ENCODE data around the gene OBSCN. TPM values are rescaled to one million over a fixed set of nuclear protein-coding genes. Genes with fewer than 3 reads are reported as not detected.

OBSCN gene
- total RNA-seq, 1 donor from 2014 or later = 3.4 TPM

DNA sequence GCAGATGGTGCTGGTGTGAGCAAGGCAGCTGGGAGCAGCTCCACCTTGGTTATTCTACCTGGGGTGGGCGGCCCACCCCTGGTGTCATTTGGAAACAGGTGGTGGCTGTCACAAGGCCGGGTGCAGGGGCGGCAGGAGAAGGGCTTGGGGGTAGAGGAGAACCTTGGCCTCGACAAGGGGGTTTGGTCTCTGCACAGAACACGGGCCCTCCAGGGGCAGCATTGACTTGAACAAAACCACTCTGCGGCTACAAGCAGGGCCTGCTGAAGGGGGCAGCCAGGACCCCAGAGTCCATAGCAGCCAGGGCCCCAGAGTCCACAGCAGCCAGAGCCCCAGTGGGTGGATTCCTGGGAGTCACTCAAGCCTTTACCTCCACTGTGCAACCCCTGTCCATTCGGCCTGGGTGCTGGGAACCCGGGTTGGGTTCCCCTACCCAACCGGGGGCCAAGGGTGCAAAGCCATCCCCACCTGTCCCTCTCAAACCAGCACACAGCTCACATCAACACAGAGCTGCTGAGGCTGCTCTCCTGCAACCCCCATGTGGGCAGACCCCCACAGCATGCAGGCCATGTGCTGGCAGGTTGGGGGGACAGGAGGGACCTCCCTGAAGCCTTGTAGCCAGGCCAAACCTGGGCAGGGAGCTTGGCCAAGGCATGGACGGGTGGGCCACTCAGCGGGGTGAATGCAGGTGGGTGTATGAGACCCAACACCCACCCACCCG is 191.1 kb downstream of the OBSCN start:
- no peak for DNase-seq (ENCODE audit: low read depth, low spot score)

DNA sequence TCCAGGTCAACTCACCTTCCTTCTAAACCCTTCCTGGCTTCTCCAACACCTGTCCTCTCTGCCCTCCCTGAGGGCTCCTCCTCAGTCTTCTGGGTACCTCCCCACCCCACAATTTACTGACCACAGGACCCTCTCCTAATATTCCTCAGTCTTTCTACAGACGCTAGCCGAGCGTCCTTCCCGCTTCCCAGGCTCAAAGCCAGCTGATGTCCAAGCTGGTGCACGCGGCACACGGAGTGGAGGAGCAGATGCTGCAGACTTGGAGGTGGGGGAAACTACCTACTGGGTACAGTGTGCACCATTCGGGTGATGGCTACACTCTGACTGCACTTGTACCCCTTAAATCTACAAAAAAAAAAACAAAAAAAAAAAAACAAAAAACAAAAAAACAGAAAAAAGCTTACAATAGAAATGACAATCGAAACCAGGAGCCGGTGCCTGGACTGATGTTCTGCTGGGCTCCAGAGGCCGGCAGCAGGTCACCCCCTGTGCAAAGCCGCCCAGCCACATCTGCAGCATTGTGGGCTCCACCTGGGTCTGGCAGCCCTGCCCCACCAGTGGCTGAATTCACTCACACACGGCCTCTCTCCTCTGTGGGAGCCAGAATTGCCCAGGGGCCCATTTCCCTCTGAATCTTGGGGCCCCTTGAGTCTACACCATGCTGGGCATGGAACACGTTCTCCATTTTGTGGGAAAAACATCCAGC is 191.8 kb downstream of the OBSCN start:
- no peak for DNase-seq (ENCODE audit: low read depth, low spot score)

DNA sequence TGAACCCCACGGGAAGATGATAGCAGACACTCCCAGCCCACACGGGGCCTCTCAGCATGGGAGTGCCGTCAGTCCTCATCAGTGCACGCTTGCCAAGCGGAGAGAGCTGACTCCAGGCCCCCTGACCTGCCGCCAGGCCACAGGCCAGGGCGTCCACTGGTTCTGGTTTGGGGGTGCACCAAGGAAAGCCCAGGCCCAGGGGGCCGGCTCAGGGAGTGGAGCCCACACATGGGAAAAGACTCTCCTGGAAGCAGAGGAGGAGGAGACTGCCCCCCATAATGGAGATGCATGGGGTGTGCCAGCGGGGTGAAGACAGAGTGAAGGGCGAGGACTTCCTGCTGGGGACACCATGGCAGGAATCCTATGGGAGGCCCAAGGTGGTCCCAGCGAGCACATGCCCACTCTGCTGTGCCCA is 192.4 kb downstream of the OBSCN start:
- no peak for DNase-seq (ENCODE audit: low read depth, low spot score)

DNA sequence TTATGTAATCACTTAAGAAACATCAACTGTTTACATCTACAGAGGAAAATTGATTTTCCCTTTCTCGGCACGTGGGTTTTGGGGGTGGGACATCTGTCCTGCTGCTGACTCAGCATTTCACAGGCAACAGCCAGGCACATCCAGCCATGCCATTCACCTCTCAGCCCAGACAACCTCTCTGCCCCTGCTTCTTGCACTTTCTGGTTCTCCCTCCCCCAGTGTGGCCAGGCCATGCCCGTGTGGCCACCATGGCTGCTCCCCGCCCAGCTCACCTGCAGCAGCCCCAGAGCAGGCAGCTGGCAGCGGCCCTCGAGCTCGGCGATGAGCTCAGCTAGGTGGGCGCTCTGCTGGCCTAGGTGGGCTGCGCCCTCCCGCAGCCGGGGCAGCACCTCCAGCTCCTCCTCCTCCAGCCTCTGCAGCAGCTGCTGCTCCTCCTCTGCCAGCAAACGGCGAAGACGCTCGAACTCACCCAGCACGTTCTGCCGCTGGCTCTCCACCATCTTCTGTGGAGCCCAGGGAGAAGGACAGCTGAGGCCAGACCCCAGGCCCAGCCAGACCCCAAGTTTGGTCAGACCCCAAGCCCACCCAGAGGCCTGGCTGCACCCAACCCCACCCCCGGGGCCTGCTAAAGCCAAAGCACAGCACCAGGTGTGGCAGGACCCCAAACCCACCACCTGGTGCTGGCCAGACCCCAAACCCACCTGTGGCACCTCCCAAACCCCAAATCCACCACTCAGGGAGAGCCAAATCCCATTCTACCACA is 193.0 kb downstream of the OBSCN start:
- DNase-seq (ENCODE audit: low read depth, low spot score) = no peak

DNA sequence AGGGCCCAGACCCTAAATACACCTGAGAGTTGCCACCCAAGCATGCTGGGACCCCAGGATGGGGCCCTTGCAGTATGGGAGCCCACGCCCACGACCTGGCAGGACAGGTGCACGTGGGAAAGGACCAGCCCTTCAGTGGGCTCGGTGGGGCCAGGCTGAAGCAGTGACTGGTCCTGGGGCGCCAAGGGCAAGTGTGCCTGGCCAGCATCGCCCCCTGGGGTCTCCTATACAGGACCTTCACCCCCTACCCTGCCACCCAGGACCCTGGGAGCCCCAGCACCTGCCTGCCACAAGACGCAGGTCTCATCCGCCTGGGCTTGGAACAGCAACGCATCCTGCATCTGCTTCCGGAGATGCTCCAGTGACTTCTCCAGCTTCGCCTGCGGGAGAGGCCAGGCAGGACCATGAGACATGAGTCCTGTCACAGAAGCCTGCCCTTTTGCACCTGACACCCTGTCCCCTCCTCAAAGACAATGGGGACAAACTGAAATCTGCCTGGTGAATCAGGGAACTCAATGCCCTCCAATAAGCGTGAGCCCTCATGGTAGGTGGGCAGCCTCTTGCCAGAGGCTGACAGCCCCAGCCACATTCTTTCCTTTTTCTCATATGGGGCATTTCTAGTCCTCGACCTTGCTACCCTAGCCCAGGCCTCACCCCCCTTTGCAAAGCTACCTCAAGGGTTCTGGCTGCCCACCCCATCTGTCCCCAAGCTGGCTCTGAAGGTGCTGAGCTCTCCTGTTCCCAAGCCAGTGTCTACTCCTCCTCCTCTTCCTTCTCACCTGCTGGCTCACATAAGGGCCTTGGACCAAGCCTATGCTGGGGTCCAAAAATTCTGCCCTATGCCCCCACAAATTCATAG is 194.2 kb downstream of the OBSCN start:
- no peak for DNase-seq (ENCODE audit: low read depth, low spot score)

DNA sequence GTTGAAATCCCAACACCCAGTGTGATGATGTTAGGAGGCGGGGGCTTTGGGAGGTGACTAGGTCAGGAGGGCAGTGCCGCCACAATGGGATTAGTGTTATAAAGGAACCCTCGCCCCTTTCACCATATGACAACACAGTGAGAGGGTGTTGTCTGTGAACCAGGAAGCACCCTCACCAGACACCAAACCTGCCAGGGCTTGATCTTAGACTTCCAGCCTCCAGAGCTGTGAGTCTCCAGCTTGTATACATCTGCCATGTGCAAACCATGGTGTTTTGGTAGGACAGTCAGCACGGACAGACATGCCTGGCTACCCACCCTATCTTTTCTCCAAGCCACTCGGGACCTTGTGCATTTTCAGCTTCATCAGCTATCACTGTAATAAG is 194.8 kb downstream of the OBSCN start:
- DNase-seq (ENCODE audit: low read depth, low spot score) = no peak

DNA sequence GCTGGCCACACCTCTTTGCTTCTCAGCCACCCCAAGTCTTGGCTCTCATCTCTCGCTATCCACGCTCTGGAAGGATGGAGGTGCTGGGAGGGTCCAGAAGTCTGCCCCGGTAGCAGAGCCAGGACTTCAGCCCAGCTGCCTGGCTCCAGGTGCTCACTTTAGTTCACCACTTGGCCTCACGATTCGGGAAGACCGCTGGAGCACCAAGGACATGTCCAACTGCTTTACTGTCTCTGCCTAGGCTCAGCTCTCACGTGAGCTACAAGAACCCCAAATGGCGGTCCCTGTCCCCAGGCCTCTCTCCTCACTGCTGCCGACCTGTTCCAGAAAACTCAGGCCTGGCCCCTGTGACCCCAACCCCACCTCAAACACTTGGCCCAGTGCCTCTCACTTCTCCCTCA is 195.4 kb downstream of the OBSCN start:
- DNase-seq (ENCODE audit: low read depth, low spot score) = no peak

DNA sequence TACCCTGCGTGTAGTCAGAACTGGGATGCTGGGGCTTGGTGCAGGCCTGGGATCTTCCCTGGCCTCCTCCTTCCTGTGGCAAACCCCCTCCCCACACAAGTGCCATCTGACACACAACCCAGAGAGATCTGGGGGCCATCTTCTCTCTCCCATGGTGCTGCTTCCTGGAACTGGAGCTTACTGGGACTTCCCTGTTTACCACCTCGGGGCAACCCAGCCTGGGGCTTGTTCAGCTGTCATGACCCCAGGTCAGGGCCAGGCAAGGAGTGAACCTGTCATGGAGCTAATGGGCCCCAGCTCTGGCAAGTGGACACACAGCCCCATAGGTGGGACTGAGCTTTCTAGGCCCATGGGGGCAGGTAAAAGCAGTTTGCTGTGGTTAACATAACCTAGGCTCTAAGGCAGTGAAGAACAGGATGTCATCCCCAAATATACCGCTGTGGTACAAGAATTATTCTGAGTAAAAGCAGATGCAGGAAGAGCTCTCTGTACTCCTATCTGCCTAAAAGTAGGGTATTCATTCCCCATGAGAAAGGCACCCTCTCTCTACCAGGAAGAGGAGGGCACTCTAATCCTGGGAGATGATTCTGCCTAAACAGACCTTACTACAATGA is 196.4 kb downstream of the OBSCN start:
- no peak for DNase-seq (ENCODE audit: low read depth, low spot score)

DNA sequence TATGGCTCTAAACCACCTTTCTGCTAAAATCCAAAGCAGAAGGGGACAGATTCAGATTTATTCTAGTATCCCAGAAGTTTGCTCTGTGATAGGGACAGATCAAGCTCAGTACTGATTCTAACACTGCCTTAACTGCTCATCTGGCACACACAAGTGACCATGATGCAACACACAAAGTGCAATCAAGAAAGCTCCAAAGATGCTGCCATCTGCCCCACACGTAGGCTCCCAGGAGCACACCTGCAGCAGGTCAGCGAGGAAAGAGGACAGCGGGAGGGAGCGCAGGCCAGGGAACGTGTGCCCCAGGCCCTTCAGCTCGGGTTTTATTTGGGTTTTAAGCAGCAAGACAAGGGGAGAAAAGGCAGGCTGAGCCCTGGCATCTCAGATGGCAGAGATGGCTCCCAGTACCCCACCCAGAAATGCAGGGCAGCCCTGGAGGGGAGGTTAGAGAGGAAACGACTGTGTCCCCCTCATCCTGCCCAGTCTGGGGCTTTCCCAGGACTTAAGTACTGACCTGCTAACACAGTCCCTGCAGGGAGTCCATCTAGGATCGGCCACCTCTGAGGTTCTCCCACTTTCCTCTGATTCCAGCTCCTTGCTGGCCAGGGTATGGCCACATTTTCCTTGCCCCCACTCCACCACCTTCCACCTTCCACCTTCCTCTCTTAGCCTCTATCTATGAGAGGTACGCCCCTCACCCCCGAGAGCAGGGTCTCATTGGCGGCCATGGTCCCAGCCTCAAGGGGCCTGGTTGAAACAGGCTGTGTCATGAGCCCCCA is 197.5 kb downstream of the OBSCN start:
- DNase-seq (ENCODE audit: low read depth, low spot score) = no peak

DNA sequence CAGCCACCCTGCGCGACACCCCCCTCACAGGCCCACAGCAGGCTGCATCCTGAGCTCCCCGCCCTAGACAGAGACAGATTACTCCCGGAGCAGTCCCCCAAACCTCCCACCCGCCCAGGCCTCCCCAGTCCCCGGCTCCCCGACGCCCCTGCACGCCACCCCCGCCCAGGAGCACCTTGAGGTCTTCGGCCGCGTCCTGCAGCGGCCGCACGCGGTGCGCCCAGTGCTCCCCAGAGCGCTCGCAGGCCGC is 198.1 kb downstream of the OBSCN start:
- DNase-seq (ENCODE audit: low read depth, low spot score) = no peak

DNA sequence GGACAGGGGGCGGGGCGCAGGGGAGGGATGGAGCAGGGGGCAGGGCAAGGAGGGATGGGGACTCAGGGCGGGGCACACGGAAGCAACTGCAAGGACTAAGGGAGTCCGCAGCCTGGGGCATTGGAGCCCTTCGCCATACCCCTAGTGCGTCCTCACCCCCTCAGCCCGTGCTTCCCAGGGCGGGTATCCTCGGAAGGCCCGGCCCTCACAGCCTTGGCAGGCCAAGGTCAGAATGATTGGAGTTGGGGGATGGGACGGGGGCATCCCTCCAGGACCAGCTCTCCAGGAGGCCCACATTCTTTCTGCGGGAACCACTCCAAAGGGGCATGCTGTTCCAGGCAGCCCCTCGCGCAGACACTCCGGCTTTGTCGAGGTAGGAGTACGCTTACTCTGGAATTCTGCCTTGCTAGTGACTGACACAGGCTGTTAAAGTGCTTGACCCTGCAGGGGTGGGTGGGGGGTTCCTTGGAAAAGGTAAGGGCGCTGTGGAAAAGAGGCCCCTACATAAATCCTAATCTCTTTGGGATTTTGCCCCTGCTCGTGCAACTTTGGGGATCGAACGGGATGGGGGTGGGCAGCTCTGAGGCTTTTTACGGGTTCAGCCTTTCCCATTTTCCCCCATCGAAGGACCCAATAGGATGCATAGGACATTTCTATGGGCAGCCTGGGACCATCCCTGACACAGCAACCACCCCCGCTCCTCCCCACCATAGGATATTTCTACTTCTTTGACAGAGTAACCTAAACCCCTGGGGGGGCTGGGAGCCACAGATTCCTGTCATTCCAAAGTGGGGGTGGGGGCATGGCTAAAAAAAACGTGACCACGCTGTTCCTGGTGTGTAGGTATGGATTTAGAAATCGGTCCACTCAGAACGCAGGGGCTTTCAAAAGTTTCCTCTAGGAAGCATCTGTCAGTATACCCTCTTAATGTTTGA is 199.5 kb downstream of the OBSCN start:
- no peak for DNase-seq (ENCODE audit: low read depth, low spot score)

DNA sequence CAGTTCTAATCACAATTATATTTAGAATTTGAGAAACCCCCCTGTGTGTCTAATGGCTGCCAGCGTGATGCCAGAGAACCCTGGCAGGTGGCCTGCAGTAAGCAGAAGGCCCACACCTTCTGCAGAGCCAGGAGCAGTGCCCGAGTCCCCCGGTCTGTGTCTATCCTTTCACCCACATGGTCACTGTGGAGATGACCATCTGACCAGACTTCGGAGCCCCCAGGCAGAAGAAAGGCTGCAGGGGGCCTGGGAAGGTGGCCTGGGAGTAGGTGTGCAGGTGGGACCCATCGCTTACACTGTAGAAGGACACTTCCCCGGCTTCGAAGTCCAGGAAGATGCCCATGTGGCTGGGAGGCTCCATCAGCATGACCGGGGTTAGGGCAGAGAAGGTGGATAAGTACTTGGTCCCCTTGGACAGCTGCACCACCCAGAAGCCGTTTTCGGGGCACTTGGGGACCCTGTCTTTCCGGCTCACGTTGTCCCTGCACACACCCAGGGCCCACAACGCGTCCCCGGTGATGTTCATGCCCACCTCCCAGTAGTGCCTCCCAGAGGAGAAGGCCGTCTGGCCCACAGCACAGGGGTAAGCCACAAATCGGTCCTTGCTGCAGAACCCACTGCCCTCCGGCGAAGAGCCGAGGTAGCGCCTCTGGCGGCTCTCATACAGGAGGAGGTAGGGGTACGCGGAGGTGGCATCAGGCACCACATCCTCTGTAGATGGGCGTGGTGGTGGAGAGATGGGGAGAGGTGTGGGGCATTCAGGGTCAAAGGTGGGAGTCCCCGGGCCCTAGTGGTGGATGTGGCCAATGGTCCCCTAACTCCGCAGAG is 200.4 kb downstream of the OBSCN start:
- DNase-seq (ENCODE audit: low read depth, low spot score) = no peak

DNA sequence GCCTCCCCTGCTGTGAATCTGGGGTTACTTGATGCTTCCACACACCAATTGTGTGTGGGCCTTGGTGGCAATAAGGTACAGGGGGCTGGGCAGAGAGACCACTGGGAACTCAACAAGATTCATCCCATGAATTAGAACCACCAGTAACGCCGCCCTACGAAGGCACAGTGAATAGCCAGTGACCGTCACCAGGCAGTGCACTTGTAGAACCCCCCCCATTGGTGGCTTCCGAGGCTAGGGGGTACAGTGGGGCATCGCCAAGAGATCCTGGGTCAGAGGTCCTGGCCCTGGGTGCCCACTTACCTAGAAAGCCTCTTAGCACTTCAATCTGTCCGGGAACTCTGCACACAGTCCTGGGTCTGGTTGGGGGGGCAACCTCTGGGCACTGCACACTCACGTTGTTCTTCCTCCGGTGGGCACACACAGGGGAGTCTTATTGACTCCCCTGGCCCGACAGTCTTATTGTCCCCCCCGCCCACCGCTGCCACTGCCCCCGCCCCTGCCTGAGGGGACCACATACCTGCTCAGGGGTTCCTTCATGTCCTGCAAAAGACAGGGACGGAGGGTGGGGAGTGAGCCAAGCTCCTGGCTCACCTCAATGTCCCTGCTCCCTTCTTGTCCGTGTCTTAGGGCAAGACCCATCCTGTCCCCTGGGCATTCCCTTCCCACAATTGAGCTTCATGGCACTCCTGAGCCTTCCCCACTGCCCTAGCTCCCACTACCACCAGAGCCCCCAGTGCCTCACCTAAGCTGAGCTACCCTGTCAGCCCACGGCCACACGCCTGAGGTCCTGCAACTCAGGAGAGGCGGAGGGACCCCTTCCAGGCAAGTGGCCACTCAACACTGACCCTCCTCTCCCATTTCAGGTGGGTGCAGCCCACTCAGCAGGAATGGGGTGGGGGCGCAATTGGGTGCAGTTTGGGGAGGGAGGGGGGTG is 201.3 kb downstream of the OBSCN start:
- DNase-seq (ENCODE audit: low read depth, low spot score) = no peak

DNA sequence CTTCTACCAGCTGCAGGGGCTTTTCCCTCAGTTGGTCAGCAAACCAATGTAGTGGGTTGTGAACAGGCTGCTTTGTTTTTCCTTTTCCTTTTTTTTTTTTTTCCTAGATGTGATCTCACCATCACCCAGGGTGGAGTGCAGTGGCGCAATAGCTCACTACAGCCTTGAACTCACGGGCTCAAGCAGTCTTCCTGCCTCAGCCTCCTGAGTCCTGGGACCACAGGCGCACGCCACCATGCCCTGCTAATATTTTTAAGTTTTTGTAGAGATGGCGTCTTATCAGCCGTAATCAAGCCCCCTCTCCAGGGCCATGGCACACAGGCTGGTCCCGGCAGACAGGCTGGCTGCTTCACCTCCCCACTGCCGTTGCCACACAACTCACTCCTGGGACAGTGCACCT is 202.2 kb downstream of the OBSCN start:
- DNase-seq (ENCODE audit: low read depth, low spot score) = no peak

DNA sequence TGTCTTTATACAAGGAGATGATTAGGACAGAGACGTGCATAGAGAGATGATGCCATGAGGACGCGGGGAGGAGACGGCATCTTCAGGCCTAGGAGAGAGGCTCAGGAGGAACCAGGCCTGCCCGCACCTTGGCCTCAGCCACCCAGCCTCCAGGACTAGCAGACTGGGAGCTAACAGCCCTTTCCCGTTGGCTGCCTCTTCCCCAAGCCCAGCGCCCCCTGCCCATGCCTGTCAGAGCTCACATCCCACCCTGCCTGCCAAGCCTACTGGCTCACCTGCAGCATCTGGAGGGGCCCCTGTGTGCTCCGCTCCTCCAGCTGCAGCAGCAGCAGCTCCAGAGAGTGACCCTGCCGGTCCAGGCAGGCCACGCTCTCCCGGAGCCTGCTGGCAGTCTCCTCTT is 202.8 kb downstream of the OBSCN start:
- no peak for DNase-seq (ENCODE audit: low read depth, low spot score)

DNA sequence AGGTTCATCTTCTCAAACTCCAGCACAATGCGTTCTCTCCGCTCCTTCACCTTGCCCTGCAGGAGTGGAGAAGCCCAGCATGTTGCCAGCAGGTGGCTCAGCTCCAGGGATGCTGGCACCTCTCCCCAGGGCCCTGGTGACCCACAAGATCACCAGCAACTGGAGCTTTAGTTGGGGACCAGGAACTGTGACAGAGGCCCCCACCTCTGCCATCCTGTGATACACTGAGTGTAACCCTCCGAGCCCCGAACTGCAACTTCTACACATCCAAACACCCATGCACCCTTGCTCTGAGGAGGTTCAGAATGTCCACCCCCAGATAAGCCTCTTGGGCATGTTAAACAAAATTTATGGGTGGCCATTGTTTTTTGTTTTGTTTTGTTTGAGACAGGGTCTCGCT is 203.3 kb downstream of the OBSCN start:
- no peak for DNase-seq (ENCODE audit: low read depth, low spot score)
